Activated CD8-positive, alpha-beta T cell treated with anti-CD3 and anti-CD28 coated beads for 36 hours (primary cell): ENCODE results near the gene BAHD1. TPM values are rescaled to one million over a fixed set of nuclear protein-coding genes. Genes with fewer than 3 reads are reported as not detected.

Source experiments
- ATAC-seq: fragments of 200-7000 bp; cut with Tn5 transposase; one replicate; pipeline ENCODE4 v1.10.0; 2021; ENCODE audit warnings: mild to moderate bottlenecking, moderate library complexity
- CTCF ChIA-PET: fragments of 350-600 bp; sonication (Branson Sonifier 250); formaldehyde crosslinking; loops from one replicate; lab custom pipeline; 2021; ENCODE audit warnings: antibody characterized with exemption; lab: Charles Lee
- POLR2A ChIA-PET: fragments of 350-600 bp; sonication (Branson Sonifier 250); formaldehyde crosslinking; loops from one replicate; lab custom pipeline; 2021; ENCODE audit warnings: antibody characterized with exemption; lab: Charles Lee
- DNase-seq: peaks from one replicate; pipeline ENCODE4 v3.0.0-alpha.2; 2020
- H3K27ac Mint-ChIP-seq: one replicate; pipeline ENCODE4 v1.8.0; 2021; ENCODE audit warnings: mild to moderate bottlenecking, mixed read lengths
- H3K27me3 Mint-ChIP-seq: one replicate; pipeline ENCODE4 v1.8.0; 2021; ENCODE audit warnings: mixed read lengths
- H3K36me3 Mint-ChIP-seq: one replicate; pipeline ENCODE4 v1.8.0; 2021; ENCODE audit warnings: low read depth, mixed read lengths
- H3K4me1 Mint-ChIP-seq: one replicate; pipeline ENCODE4 v1.8.0; 2021; ENCODE audit warnings: low read depth, mixed read lengths
- H3K4me3 Mint-ChIP-seq: one replicate; pipeline ENCODE4 v1.8.0; 2021; ENCODE audit warnings: mild to moderate bottlenecking, moderate library complexity, mixed read lengths
- H3K9me3 Mint-ChIP-seq: one replicate; pipeline ENCODE4 v1.8.0; 2021; ENCODE audit warnings: mixed read lengths
- intact Hi-C: fragments of 100-400 bp; cut with micrococcal nuclease; formaldehyde crosslinking; loops from one replicate; pipeline ENCODE4 v1.10.0; 2022
- total RNA-seq, 2 experiments: library from RNA; stranded (reverse); gene quantifications; one replicate each; pipeline ENCODE4 v1.2.3, GENCODE V29; 2021
- TF ChIP-seq, protein P1 (sequence below): fragments of 200-600 bp; IDR thresholded peaks from one replicate; pipeline ENCODE4 v1.8.0; 2022; ENCODE audit warnings: antibody characterized with exemption, mild to moderate bottlenecking

BAHD1 gene
- total RNA-seq, 2 experiments from 2014 or later, result 14.7 to 17.6 TPM

DNA sequence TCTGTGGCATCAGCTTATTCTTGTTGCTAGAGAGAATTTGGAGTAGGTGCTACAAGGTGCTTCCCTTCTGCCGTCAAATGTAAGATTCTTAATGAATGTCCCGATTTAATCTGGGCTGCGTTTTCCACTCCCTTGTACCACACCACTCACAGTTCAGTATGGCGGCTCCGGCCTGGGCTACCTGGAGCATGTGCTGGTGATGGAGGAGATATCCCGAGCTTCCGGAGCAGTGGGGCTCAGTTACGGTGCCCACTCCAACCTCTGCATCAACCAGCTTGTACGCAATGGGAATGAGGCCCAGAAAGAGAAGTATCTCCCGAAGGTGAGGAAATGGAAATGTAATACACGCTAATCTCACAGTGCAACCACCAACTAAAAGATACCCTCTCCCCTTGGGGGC is 30.3 kb upstream of the BAHD1 start:
- intact Hi-C loops, result no loop called here
- ATAC-seq (no peak), DNase-seq (no peak)
- TF ChIP-seq, protein P1, sequence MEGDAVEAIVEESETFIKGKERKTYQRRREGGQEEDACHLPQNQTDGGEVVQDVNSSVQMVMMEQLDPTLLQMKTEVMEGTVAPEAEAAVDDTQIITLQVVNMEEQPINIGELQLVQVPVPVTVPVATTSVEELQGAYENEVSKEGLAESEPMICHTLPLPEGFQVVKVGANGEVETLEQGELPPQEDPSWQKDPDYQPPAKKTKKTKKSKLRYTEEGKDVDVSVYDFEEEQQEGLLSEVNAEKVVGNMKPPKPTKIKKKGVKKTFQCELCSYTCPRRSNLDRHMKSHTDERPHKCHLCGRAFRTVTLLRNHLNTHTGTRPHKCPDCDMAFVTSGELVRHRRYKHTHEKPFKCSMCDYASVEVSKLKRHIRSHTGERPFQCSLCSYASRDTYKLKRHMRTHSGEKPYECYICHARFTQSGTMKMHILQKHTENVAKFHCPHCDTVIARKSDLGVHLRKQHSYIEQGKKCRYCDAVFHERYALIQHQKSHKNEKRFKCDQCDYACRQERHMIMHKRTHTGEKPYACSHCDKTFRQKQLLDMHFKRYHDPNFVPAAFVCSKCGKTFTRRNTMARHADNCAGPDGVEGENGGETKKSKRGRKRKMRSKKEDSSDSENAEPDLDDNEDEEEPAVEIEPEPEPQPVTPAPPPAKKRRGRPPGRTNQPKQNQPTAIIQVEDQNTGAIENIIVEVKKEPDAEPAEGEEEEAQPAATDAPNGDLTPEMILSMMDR, result no peak
- ChIA-PET POLR2A (interaction anchor here (1.3 to 1.6 kb wide), 4 partner anchors 8 to 30 kb away, joined by 4 to 7 read pairs (median 5); partner anchors contain the start of gene KNSTRN), CTCF (interaction anchor here (0.8 to 2.9 kb wide), 4 partner anchors 42 to 136 kb away, joined by 3 to 9 read pairs (median 3); no protein-coding TSS in a partner anchor)
- Mint-ChIP-seq H3K9me3 (no peaks in the 10 kb centered on the region), H3K27ac (no peak overlapping the region), H3K27me3 (no peaks in the 10 kb centered on the region), H3K4me3 (no peak overlapping the region), H3K36me3 (peaks cover 54% of the 10 kb centered on the region), H3K4me1 (peaks cover 33% of the 10 kb centered on the region)

DNA sequence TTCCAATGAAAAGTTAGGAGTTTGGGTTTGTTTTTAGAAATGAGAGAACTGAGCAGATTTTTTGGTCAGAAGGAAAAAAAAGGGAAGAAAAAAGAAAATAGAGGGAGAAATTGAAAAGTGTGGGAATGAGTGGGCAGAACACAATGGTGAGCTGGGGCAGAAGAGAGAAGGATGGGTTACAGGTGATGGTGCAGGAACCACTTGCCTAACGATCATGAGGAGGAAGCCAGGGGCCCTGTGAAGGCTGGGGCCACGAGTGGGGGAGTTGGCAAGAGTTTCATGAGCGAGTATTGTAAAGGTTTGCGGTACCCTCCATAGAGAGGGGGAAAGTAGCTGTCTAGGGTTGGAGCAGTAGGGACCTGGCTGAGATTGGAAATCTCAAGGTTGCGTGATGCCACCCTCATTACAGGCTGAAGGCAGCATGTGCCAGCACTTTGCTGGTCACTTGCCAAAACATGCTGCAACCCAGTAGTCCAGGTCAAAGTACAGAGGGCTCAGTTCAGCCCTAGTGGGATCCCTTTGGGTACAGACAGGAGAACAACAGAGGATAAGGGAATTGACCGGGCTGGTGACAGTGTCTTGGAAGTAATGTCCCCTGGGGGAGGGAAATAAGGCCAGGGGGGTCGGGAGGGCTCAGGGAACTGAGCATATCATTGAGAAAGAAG is 28.5 kb upstream of the BAHD1 start:
- Mint-ChIP-seq H3K27ac (no peak overlapping the region), H3K4me1 (peaks cover 25% of the 10 kb centered on the region), H3K36me3 (peaks cover 57% of the 10 kb centered on the region), H3K9me3 (no peaks in the 10 kb centered on the region), H3K27me3 (no peaks in the 10 kb centered on the region), H3K4me3 (no peak overlapping the region)
- ChIA-PET POLR2A (interaction anchor here (0.8 kb wide), 1 partner anchor 37 kb away, joined by 3 read pairs; no protein-coding TSS in a partner anchor), CTCF (interaction anchor here (1.0 to 1.4 kb wide), 2 partner anchors 25 to 44 kb away, joined by 4 read pairs; no protein-coding TSS in a partner anchor)
- intact Hi-C loops, result no loop called here
- ATAC-seq (no peak), DNase-seq (no peak)
- TF ChIP-seq, protein P1, result no peak

DNA sequence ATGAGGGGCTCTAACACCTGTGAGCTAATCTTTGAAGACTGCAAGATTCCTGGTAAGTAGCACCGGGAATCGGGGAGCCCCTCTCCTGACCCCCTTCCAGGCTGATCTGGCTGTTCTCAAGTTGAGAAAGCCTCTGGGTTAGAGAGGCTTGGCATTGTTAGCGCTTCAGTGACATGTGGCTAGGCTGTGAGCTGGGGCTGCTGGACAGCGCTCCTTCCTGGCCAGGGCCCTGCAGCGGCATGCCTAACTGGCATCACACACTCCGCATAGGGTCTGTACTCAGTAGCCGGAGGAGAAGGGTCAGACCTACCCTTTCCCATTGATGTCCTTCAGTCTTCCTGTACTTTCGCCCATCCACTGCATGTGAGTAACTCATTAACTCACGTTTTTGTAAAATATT is 27.7 kb upstream of the BAHD1 start:
- ATAC-seq (no peak), DNase-seq (no peak)
- H3K4me1 Mint-ChIP-seq, result peaks cover 17% of the 10 kb centered on the region
- intact Hi-C loops, result no loop called here
- POLR2A ChIA-PET, result interaction anchor here (0.8 to 1.6 kb wide), 2 partner anchors 38 to 68 kb away, joined by 3 read pairs; no protein-coding TSS in a partner anchor
- TF ChIP-seq, protein P1, result no peak
- H3K27ac Mint-ChIP-seq, result no peak overlapping the region
- no peaks in the 10 kb centered on the region for H3K27me3 Mint-ChIP-seq
- CTCF ChIA-PET, result interaction anchor here (1.0 to 1.6 kb wide), 3 partner anchors 26 to 68 kb away, joined by 4 to 5 read pairs (median 4); no protein-coding TSS in a partner anchor
- peaks cover 52% of the 10 kb centered on the region for H3K36me3 Mint-ChIP-seq
- no peak overlapping the region for H3K4me3 Mint-ChIP-seq
- no peaks in the 10 kb centered on the region for H3K9me3 Mint-ChIP-seq

DNA sequence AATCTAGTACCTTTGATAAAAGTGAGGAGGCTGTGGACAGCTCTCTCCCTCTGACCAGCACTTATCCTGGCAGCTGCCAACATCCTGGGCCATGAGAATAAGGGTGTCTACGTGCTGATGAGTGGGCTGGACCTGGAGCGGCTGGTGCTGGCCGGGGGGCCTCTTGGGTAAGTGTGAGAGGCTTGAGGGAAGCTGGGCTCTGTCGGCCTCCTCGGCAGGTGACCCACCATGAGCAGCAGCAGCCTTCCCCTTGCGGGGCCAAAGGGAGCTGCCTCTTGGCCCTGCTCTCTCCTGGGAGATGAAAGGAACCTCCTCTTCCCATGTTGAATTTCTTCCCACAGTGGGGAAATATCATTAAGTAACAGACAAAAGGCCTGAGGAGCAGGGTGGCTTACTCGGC is 25.9 kb upstream of the BAHD1 start:
- Mint-ChIP-seq H3K4me3 (no peak overlapping the region), H3K27me3 (no peaks in the 10 kb centered on the region), H3K36me3 (peaks cover 39% of the 10 kb centered on the region), H3K9me3 (no peaks in the 10 kb centered on the region), H3K27ac (no peak overlapping the region), H3K4me1 (peaks cover 3% of the 10 kb centered on the region)
- intact Hi-C loops, result no loop called here
- ChIA-PET POLR2A (interaction anchor here (0.7 to 1.6 kb wide), 4 partner anchors 9 to 70 kb away, joined by 3 to 6 read pairs (median 3); partner anchors contain the start of gene IVD), CTCF (interaction anchor here (1.6 to 12.3 kb wide), 2 partner anchors 70 to 74 kb away, joined by 5 to 205 read pairs; partner anchors contain the start of gene CCDC9B)
- DNase-seq (no peak), ATAC-seq (no peak)
- TF ChIP-seq, protein P1, result no peak

DNA sequence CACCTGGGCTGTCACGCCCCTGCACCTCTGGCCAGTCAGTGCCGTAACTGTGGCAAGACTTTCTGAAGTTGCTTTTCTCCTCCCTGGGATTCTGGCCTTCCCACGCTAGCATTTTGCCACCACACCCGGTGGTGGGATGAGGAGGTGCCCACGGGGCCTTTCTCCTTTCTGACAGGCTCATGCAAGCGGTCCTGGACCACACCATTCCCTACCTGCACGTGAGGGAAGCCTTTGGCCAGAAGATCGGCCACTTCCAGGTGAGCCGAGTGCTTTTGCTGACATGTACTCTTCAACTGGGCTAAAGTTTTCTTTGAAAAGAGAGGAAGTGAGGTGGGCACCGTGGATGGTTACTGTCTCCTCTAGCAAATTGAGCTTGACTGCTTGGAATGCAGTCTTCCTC is 25.5 kb upstream of the BAHD1 start:
- Mint-ChIP-seq H3K27me3 (no peaks in the 10 kb centered on the region), H3K4me3 (no peak overlapping the region), H3K4me1 (peaks cover under 1% of the 10 kb centered on the region), H3K27ac (no peak overlapping the region), H3K9me3 (no peaks in the 10 kb centered on the region), H3K36me3 (peaks cover 36% of the 10 kb centered on the region)
- DNase-seq, result no peak
- POLR2A ChIA-PET, result interaction anchor here (0.7 to 1.8 kb wide), 4 partner anchors 10 to 45 kb away, joined by 3 to 6 read pairs (median 4); partner anchors contain the start of gene IVD
- intact Hi-C loops, result no loop called here
- ATAC-seq, result no peak
- CTCF ChIA-PET, result interaction anchor here (12.3 kb wide), 1 partner anchor 75 kb away, joined by 205 read pairs; the partner anchor contains the start of gene CCDC9B
- TF ChIP-seq, protein P1, result no peak
